Nephron (organoid): ENCODE data around the gene UCK1.

Experiments
- H3K27ac Mint-ChIP-seq, 3 experiments: 2 replicates each; pipeline ENCODE4 v1.8.0; 2020; ENCODE audit warnings: mixed read lengths in 3 of 3, mild to moderate bottlenecking in 2 of 3, moderate library complexity in 1 of 3
- H3K27me3 Mint-ChIP-seq: 2 replicates; pipeline ENCODE4 v1.8.0; 2021; ENCODE audit warnings: low read depth, mild to moderate bottlenecking, moderate library complexity, mixed read lengths
- H3K36me3 Mint-ChIP-seq: 2 replicates; pipeline ENCODE4 v1.8.0; 2020; ENCODE audit warnings: low read depth, mixed read lengths
- H3K4me1 Mint-ChIP-seq: 2 replicates; pipeline ENCODE4 v1.8.0; 2020; ENCODE audit warnings: mixed read lengths
- H3K4me3 Mint-ChIP-seq, 3 experiments: 2 replicates each; pipeline ENCODE4 v1.8.0; 2020; ENCODE audit warnings: mild to moderate bottlenecking in 3 of 3, mixed read lengths in 3 of 3, moderate library complexity in 2 of 3
- H3K9me3 Mint-ChIP-seq: 2 replicates; pipeline ENCODE4 v1.8.0; 2020; ENCODE audit warnings: mixed read lengths
- TF ChIP-seq, protein P1 (sequence below), 3 experiments: fragments of 200-600 bp; sonication (generic); IDR thresholded peaks; one replicate each; pipeline ENCODE4 v1.5.0; 2021; ENCODE audit warnings: antibody characterized with exemption in 3 of 3; ENCODE audit not compliant: unreplicated experiment in 3 of 3

UCK1 gene

DNA sequence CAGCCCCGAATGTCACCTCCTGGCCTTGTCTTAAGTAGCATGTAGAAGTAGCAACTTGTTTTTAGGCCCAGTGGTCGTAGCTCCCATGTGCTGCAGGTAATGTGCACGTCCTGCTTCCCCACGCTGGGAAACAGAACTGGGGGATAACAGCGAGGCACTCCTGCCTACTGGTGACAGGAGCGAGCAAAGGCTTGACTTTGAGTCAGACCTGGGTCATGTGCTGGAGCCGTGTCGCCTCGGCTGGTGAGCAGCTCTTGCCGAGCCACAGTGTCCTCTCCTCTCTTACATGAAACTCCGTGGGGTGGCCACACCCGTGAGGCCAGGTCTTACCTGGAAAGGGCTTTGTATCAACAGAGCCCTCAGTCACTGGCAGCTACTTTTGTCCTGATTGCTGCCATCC, 45.9 kb downstream of the UCK1 start:
- Mint-ChIP-seq H3K27ac (no peak overlapping the region), H3K4me1 (no peaks in the 10 kb centered on the region), H3K27me3 (no peaks in the 10 kb centered on the region), H3K4me3 (no peak overlapping the region), H3K9me3 (no peaks in the 10 kb centered on the region), H3K36me3 (peaks cover 82% of the 10 kb centered on the region)
- TF ChIP-seq, protein P1, sequence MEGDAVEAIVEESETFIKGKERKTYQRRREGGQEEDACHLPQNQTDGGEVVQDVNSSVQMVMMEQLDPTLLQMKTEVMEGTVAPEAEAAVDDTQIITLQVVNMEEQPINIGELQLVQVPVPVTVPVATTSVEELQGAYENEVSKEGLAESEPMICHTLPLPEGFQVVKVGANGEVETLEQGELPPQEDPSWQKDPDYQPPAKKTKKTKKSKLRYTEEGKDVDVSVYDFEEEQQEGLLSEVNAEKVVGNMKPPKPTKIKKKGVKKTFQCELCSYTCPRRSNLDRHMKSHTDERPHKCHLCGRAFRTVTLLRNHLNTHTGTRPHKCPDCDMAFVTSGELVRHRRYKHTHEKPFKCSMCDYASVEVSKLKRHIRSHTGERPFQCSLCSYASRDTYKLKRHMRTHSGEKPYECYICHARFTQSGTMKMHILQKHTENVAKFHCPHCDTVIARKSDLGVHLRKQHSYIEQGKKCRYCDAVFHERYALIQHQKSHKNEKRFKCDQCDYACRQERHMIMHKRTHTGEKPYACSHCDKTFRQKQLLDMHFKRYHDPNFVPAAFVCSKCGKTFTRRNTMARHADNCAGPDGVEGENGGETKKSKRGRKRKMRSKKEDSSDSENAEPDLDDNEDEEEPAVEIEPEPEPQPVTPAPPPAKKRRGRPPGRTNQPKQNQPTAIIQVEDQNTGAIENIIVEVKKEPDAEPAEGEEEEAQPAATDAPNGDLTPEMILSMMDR (IDR thresholded peaks at IDR 0.05; ENCODE audit: unreplicated experiment in 3 of 3): no peak

- Mint-ChIP-seq H3K27ac (no peak overlapping the region), H3K27me3 (no peaks in the 10 kb centered on the region), H3K9me3 (no peaks in the 10 kb centered on the region), H3K36me3 (peaks cover 82% of the 10 kb centered on the region), H3K4me1 (no peaks in the 10 kb centered on the region), H3K4me3 (no peak overlapping the region)
- TF ChIP-seq, protein P1 (IDR thresholded peaks at IDR 0.05; ENCODE audit: unreplicated experiment in 3 of 3): no peak
Observed at GRCh38 chr9:131484560-131485185, 46.4 kb downstream of the UCK1 start.

GRCh38 chr9:131484051-131484445, 47.0 kb downstream of the UCK1 start:
- Mint-ChIP-seq H3K4me3 (no peak overlapping the region), H3K27me3 (no peaks in the 10 kb centered on the region), H3K27ac (no peak overlapping the region), H3K4me1 (no peaks in the 10 kb centered on the region), H3K9me3 (no peaks in the 10 kb centered on the region), H3K36me3 (peaks cover 82% of the 10 kb centered on the region)
- TF ChIP-seq, protein P1 (IDR thresholded peaks at IDR 0.05; ENCODE audit: unreplicated experiment in 3 of 3): no peak

DNA sequence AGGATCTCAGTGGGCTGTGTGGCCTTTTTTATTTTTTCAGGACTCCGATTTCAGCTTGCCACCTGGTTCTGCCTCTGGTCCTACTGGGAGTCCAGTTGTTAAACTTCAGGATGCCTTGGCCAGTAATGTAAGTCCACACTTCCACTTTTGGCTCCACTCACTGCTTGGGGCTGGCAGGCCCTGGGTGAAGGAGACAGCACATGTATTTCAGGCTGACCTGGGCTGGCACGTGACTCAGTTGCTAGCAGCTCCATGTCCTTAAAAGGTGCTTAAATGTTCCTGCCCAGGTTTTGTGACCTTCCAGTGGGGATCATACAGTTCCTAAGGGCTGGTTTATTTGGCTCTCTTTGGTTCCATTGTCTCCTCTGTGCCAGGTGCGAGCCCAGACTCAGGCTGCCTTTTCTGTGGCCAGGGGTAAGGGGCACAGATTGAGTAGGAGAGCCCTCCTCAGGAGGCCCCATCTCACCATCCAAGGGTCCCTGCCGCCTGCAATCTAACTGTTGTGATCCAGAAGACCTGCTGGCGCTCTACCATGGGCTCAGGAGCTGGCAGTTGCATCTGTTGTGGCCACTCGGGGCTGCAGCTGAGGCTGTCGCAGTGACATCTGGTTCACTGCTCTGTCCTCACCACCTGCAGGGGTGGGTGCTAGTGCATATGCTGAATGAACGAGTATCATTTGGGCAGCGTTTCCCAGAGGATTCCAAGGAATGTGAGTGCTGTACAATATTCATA, 47.6 kb downstream of the UCK1 start:
- Mint-ChIP-seq H3K27me3 (no peaks in the 10 kb centered on the region), H3K36me3 (peaks cover 82% of the 10 kb centered on the region), H3K4me1 (no peaks in the 10 kb centered on the region), H3K27ac (no peak overlapping the region), H3K4me3 (no peak overlapping the region), H3K9me3 (no peaks in the 10 kb centered on the region)
- TF ChIP-seq, protein P1 (IDR thresholded peaks at IDR 0.05; ENCODE audit: unreplicated experiment in 3 of 3): no peak

GRCh38 chr9:131482343-131483006, 48.6 kb downstream of the UCK1 start:
- H3K27me3 Mint-ChIP-seq: no peaks in the 10 kb centered on the region

More at GRCh38 chr9:131482343-131483006, 48.6 kb downstream of the UCK1 start:
- TF ChIP-seq, protein P1 (IDR thresholded peaks at IDR 0.05; ENCODE audit: unreplicated experiment in 3 of 3): no peak
- H3K36me3 Mint-ChIP-seq: peaks cover 80% of the 10 kb centered on the region
- H3K27ac Mint-ChIP-seq: no peak overlapping the region
- no peaks in the 10 kb centered on the region for H3K4me1 Mint-ChIP-seq
- H3K4me3 Mint-ChIP-seq: no peak overlapping the region
- H3K9me3 Mint-ChIP-seq: no peaks in the 10 kb centered on the region
